Panc1 (cell line): ENCODE results near the gene PLK5. TPM values are rescaled to one million over a fixed set of nuclear protein-coding genes. Genes with fewer than 3 reads are reported as not detected.
A peak's percentile ranks its signal among the peaks of the same experiment; 100 is the strongest.

Source experiments
- ATAC-seq: fragments of 200-7000 bp; cut with Tn5 transposase; 2 replicates; pipeline ENCODE4 v1.9.1; 2020; ENCODE audit warnings: mild to moderate bottlenecking, moderate library complexity
- BruUV-seq: library from RNA; stranded (reverse); fragments of 400-500 nt; replicated peaks from 2 replicates; lab custom pipeline; 2021; lab: Mats Ljungman, UMichigan
- CTCF ChIA-PET: fragments of 300-600 bp; sonication (Branson Sonifier 250); formaldehyde crosslinking; loops from one replicate; lab custom pipeline; 2022; ENCODE audit warnings: antibody characterized with exemption; lab: Charles Lee
- POLR2A ChIA-PET: fragments of 300-600 bp; sonication (Branson Sonifier 250); formaldehyde crosslinking; loops from one replicate; lab custom pipeline; 2022; ENCODE audit warnings: antibody characterized with exemption; lab: Charles Lee
- DNase-seq: peaks from one replicate; pipeline ENCODE4 v3.0.0-alpha.2; 2010; ENCODE audit warnings: low read depth, low spot score
- H3K27ac ChIP-seq: 2 replicates; pipeline ENCODE4 v1.5.1; 2011; ENCODE audit warnings: mild to moderate bottlenecking, low read length, inconsistent platforms
- H3K27me3 ChIP-seq: fragments of 200-500 bp; sonication (Bioruptor generic); 2 replicates; pipeline ENCODE4 v1.6.0; 2014; ENCODE audit warnings: low read length, inconsistent platforms; ENCODE audit not compliant: control insufficient read depth, insufficient read depth
- H3K36me3 ChIP-seq: fragments of 200-500 bp; sonication (Bioruptor generic); 2 replicates; pipeline ENCODE4 v1.5.1; 2014; ENCODE audit warnings: inconsistent platforms, mild to moderate bottlenecking, low read length, moderate library complexity; ENCODE audit not compliant: control insufficient read depth, insufficient read depth
- H3K4me1 ChIP-seq: 2 replicates; pipeline ENCODE4 v1.5.1; 2011; ENCODE audit warnings: inconsistent platforms, mild to moderate bottlenecking, low read length, moderate library complexity; ENCODE audit not compliant: control insufficient read depth, insufficient read depth
- H3K4me3 ChIP-seq, 2 experiments: 2 replicates each; pipeline ENCODE4 v1.5.1; 2011 to 2012; ENCODE audit warnings: low read depth in 2 of 2, low read length in 2 of 2, mild to moderate bottlenecking in 2 of 2, inconsistent platforms in 1 of 2, moderate library complexity in 1 of 2
- H3K9me3 ChIP-seq: fragments of 200-500 bp; sonication (Bioruptor generic); 2 replicates; pipeline ENCODE4 v1.5.1; 2014; ENCODE audit warnings: low read depth, mild to moderate bottlenecking, inconsistent platforms, low read length, moderate library complexity; ENCODE audit not compliant: control insufficient read depth, insufficient read depth
- CTCF ChIP-seq: fragments of 450-650 bp; IDR thresholded peaks from 2 replicates; pipeline ENCODE4 v1.5.1; 2017; ENCODE audit warnings: mild to moderate bottlenecking
- POLR2AphosphoS5 ChIP-seq: IDR thresholded peaks from 2 replicates; pipeline ENCODE4 v1.6.1; 2012; ENCODE audit warnings: mild to moderate bottlenecking, low read depth, low read length, moderate library complexity
- SIN3A ChIP-seq: IDR thresholded peaks from 2 replicates; pipeline ENCODE4 v1.6.1; 2012; ENCODE audit warnings: low read depth, mild to moderate bottlenecking, low read length, moderate library complexity, borderline replicate concordance; ENCODE audit not compliant: insufficient read depth
- TCF7L2 ChIP-seq: IDR thresholded peaks from 2 replicates; pipeline ENCODE4 v1.6.1; 2011; ENCODE audit warnings: mild to moderate bottlenecking, low read depth, low read length, inconsistent platforms
- in situ Hi-C: cut with HindIII; loops from 2 replicates; pipeline ENCODE4 v1.10.0; 2016; ENCODE audit warnings: low sequenced_read_pairs, low pct_unique_long_range_greater_than_20kb
- intact Hi-C: fragments of 100-400 bp; cut with micrococcal nuclease; formaldehyde crosslinking; loops from one replicate; pipeline ENCODE4 v1.10.0; 2022; ENCODE audit not compliant: unreplicated experiment
- total RNA-seq: library from RNA; stranded (reverse); gene quantifications from one replicate; pipeline ENCODE4 v1.2.1, GENCODE V29; 2021; ENCODE audit not compliant: unreplicated experiment
- TF ChIP-seq, protein P1 (sequence below), 2 experiments: IDR thresholded peaks; 2 replicates each; pipeline ENCODE4 v1.6.1; 2011 to 2012; ENCODE audit warnings: low read depth in 2 of 2, control low read depth in 1 of 2, low read length in 1 of 2, mild to moderate bottlenecking in 1 of 2, moderate library complexity in 1 of 2; ENCODE audit not compliant: insufficient read depth in 1 of 2

Gene PLK5
- total RNA-seq, 1 experiment from 2014 or later = not detected

- CTCF ChIA-PET = interaction anchor here (0.7 kb wide), 1 partner anchor 317 kb away, joined by 4 read pairs; no protein-coding TSS in a partner anchor
- peak overlapping the region; percentile 19; the same call in 1 of the 2 replicates for H3K27ac ChIP-seq
- TF ChIP-seq POLR2AphosphoS5 = no peak
- peak; percentile 90 for TF ChIP-seq CTCF
- no peaks in the 10 kb centered on the region for H3K36me3 ChIP-seq
- no peaks in the 10 kb centered on the region for H3K9me3 ChIP-seq
- POLR2A ChIA-PET = no interaction called here
- ATAC-seq (peak; percentile 55), DNase-seq (no peak)
- H3K27me3 ChIP-seq = no peaks in the 10 kb centered on the region
- in situ Hi-C loops (no loop called here), intact Hi-C loops (no loop called here)
- no peaks in the 10 kb centered on the region for H3K4me1 ChIP-seq
- peak overlapping the region in 1 of 2 experiments; percentile 23; a peak in 2 of 4 replicates for H3K4me3 ChIP-seq
- BruUV-seq = no TSS peak
Observed at GRCh38 chr19:1503089-1503924, 20.6 kb upstream of the PLK5 start.

DNA sequence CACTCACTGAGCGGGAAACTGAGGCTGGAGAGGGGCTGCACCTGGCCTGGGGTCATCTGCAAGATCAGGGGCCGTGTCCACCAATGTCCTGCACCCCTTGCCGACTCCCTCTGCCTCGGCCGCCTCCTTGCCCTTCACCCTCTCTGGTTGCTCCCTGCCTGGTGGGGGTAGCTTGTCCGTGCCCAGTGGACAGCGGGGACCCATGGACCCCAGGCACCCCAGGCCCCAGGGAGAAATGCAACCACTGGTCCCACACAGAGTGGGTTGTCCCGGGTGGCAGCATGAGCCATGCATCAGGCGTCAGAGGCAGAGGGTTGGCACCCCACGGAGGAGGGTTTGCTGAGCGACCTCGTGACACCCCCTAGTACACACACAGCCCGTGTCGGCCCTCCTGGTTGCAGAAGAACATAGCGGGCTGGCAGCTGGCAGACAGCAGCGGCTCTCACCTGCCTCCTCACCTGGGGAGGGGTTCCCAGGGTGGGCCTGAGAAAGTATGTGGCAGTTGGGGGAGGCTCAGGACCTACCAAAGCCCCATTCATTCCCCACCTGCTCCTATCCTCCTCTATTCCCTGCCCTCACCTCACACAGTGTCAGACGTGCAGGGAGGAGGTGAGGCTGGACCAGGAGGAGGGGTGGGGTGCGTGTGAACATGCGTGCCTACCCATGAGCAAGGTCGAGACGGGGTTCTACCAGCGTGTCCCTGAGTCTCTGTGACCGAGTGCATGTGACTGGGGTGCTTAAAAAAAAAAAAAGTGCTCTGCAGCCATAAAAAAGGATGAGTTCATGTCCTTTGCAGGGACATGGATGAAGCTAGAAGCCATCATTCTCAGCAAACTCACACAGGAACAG, 19.7 kb upstream of the PLK5 start:
- DNase-seq (no peak), ATAC-seq (no peak)
- Histone ChIP-seq H3K27ac (no peak overlapping the region), H3K27me3 (no peaks in the 10 kb centered on the region), H3K4me1 (no peaks in the 10 kb centered on the region), H3K9me3 (no peaks in the 10 kb centered on the region), H3K4me3 (no peak overlapping the region), H3K36me3 (no peaks in the 10 kb centered on the region)
- intact Hi-C loops (no loop called here), in situ Hi-C loops (no loop called here)
- ChIA-PET CTCF (no interaction called here), POLR2A (no interaction called here)
- TF ChIP-seq, protein P1, sequence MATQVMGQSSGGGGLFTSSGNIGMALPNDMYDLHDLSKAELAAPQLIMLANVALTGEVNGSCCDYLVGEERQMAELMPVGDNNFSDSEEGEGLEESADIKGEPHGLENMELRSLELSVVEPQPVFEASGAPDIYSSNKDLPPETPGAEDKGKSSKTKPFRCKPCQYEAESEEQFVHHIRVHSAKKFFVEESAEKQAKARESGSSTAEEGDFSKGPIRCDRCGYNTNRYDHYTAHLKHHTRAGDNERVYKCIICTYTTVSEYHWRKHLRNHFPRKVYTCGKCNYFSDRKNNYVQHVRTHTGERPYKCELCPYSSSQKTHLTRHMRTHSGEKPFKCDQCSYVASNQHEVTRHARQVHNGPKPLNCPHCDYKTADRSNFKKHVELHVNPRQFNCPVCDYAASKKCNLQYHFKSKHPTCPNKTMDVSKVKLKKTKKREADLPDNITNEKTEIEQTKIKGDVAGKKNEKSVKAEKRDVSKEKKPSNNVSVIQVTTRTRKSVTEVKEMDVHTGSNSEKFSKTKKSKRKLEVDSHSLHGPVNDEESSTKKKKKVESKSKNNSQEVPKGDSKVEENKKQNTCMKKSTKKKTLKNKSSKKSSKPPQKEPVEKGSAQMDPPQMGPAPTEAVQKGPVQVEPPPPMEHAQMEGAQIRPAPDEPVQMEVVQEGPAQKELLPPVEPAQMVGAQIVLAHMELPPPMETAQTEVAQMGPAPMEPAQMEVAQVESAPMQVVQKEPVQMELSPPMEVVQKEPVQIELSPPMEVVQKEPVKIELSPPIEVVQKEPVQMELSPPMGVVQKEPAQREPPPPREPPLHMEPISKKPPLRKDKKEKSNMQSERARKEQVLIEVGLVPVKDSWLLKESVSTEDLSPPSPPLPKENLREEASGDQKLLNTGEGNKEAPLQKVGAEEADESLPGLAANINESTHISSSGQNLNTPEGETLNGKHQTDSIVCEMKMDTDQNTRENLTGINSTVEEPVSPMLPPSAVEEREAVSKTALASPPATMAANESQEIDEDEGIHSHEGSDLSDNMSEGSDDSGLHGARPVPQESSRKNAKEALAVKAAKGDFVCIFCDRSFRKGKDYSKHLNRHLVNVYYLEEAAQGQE (IDR thresholded peaks at IDR 0.05; ENCODE audit: insufficient read depth in 1 of 2, low read depth in 2 of 2, low read length in 1 of 2) = no peak
- TF ChIP-seq SIN3A = no peak
- no peak for TF ChIP-seq POLR2AphosphoS5
- TF ChIP-seq CTCF = no peak
- no peak for TF ChIP-seq TCF7L2
- no TSS peak for BruUV-seq
